GM18951 (cell line): ENCODE results near the gene DDX28.

Experiments used
- POLR2A ChIP-seq: IDR thresholded peaks from 4 replicates; pipeline ENCODE4 v1.6.1; 2011; ENCODE audit warnings: mild to moderate bottlenecking; ENCODE audit not compliant: insufficient read length, insufficient read depth; ENCODE audit errors: extremely low read depth
- in situ Hi-C: fragments of 300-500 bp; cut with MboI; formaldehyde crosslinking; loops from one replicate; pipeline ENCODE4 v1.12.0; 2022; ENCODE audit warnings: low sequenced_read_pairs, mixed read lengths, inconsistent platforms; ENCODE audit not compliant: unreplicated experiment

DDX28 gene

GRCh38 chr16:68061396-68061795 lies 38.4 kb upstream of the DDX28 start:
- in situ Hi-C loops: no loop called here
- no peak for TF ChIP-seq POLR2A

GRCh38 chr16:68059804-68060203 lies 36.8 kb upstream of the DDX28 start:
- TF ChIP-seq POLR2A: no peak
- in situ Hi-C loops: no loop called here

- in situ Hi-C loops: no loop called here
Observed at GRCh38 chr16:68055395-68055794, 32.4 kb upstream of the DDX28 start.

GRCh38 chr16:68049449-68049848 lies 26.4 kb upstream of the DDX28 start:
- in situ Hi-C loops: loop anchor here (25.0 kb wide), 1 partner anchor 387 kb away; the partner anchor contains the start of genes ACD, C16orf86, ENKD1 and PARD6A
- no peak for TF ChIP-seq POLR2A

More at GRCh38 chr16:68055395-68055794, 32.4 kb upstream of the DDX28 start:
- no peak for TF ChIP-seq POLR2A

GRCh38 chr16:68047987-68048386 lies 25.0 kb upstream of the DDX28 start:
- no peak for TF ChIP-seq POLR2A
- in situ Hi-C loops: loop anchor here (25.0 kb wide), 1 partner anchor 386 kb away; the partner anchor contains the start of genes ACD, C16orf86, ENKD1 and PARD6A

GRCh38 chr16:68046106-68046505 lies 23.1 kb upstream of the DDX28 start:
- in situ Hi-C loops: loop anchor here (25.0 kb wide), 1 partner anchor 384 kb away; the partner anchor contains the start of genes ACD, C16orf86, ENKD1 and PARD6A
- no peak for TF ChIP-seq POLR2A

GRCh38 chr16:68041783-68042182 lies 18.8 kb upstream of the DDX28 start:
- in situ Hi-C loops: loop anchor here (25.0 kb wide), 1 partner anchor 379 kb away; the partner anchor contains the start of genes ACD, C16orf86, ENKD1 and PARD6A
- no peak for TF ChIP-seq POLR2A

- TF ChIP-seq POLR2A: no peak
- in situ Hi-C loops: loop anchor here (25.0 kb wide), 1 partner anchor 378 kb away; the partner anchor contains the start of genes ACD, C16orf86, ENKD1 and PARD6A
Observed at GRCh38 chr16:68040506-68041288, 17.7 kb upstream of the DDX28 start.

GRCh38 chr16:68037841-68038597 lies 15.0 kb upstream of the DDX28 start:
- no peak for TF ChIP-seq POLR2A
- in situ Hi-C loops: loop anchor here (25.0 kb wide), 1 partner anchor 376 kb away; the partner anchor contains the start of genes ACD, C16orf86, ENKD1 and PARD6A

- in situ Hi-C loops: loop anchor here (25.0 kb wide), 1 partner anchor 373 kb away; the partner anchor contains the start of genes ACD, C16orf86, ENKD1 and PARD6A
- no peak for TF ChIP-seq POLR2A
Observed at GRCh38 chr16:68035227-68035626, 12.2 kb upstream of the DDX28 start.

- no peak for TF ChIP-seq POLR2A
- in situ Hi-C loops: loop anchor here (25.0 kb wide), 1 partner anchor 371 kb away; the partner anchor contains the start of genes ACD, C16orf86, ENKD1 and PARD6A
Observed at GRCh38 chr16:68033101-68033500, 10.1 kb upstream of the DDX28 start.

GRCh38 chr16:68031951-68032350 lies 8.9 kb upstream of the DDX28 start:
- no peak for TF ChIP-seq POLR2A
- in situ Hi-C loops: loop anchor here (25.0 kb wide), 1 partner anchor 370 kb away; the partner anchor contains the start of genes ACD, C16orf86, ENKD1 and PARD6A

GRCh38 chr16:68030108-68030507 lies 7.1 kb upstream of the DDX28 start:
- in situ Hi-C loops: loop anchor here (25.0 kb wide), 1 partner anchor 368 kb away; the partner anchor contains the start of genes ACD, C16orf86, ENKD1 and PARD6A
